ENCODE results near the gene ZNF519. TPM values are rescaled to one million over a fixed set of nuclear protein-coding genes. Genes with fewer than 3 reads are reported as not detected.

Gene ZNF519
- total RNA-seq, 3 donors from 2014 or later, result 7.9 to 18.4 (median 9.1) TPM

- Histone ChIP-seq H3K9me3 (peaks cover 5 to 14% of the 10 kb centered on the region in 2 donors), H3K4me3 (no peak overlapping the region), H3K36me3 (no peaks in the 10 kb centered on the region), H3K4me1 (no peaks in the 10 kb centered on the region), H3K27ac (no peak overlapping the region), H3K27me3 (no peaks in the 10 kb centered on the region)
- intact Hi-C loops (cut with DNase I; ENCODE audit: low total_unique reads), result no loop called here
- TF ChIP-seq POLR2AphosphoS5 (IDR thresholded peaks at IDR 0.05) (no peak), POLR2A (IDR thresholded peaks at IDR 0.05) (no peak), CTCF (IDR thresholded peaks at IDR 0.05) (no peak)
- no peak for DNase-seq (ENCODE audit: low spot score in 2 of 2)
Observed at GRCh38 chr18:14104906-14105748, 27.1 kb downstream of the ZNF519 start.

- H3K9me3 ChIP-seq, result peaks cover 0 to 14% of the 10 kb centered on the region in 2 donors
- no peak for DNase-seq (ENCODE audit: low spot score in 2 of 2)
- H3K27ac ChIP-seq, result no peak overlapping the region
- TF ChIP-seq POLR2A (IDR thresholded peaks at IDR 0.05), result no peak
- TF ChIP-seq POLR2AphosphoS5 (IDR thresholded peaks at IDR 0.05), result no peak
- TF ChIP-seq CTCF (IDR thresholded peaks at IDR 0.05), result no peak
- H3K4me1 ChIP-seq, result no peaks in the 10 kb centered on the region
- no peaks in the 10 kb centered on the region for H3K36me3 ChIP-seq
- no peak overlapping the region for H3K4me3 ChIP-seq
- intact Hi-C loops (cut with DNase I; ENCODE audit: low total_unique reads), result no loop called here
- no peaks in the 10 kb centered on the region for H3K27me3 ChIP-seq
Observed at GRCh38 chr18:14104201-14104600, 28.0 kb downstream of the ZNF519 start.

- peaks cover 0 to 8% of the 10 kb centered on the region in 2 donors for H3K9me3 ChIP-seq
- DNase-seq (ENCODE audit: low spot score in 2 of 2), result no peak
- H3K36me3 ChIP-seq, result no peaks in the 10 kb centered on the region
- TF ChIP-seq POLR2A (IDR thresholded peaks at IDR 0.05) (no peak), CTCF (IDR thresholded peaks at IDR 0.05) (no peak), POLR2AphosphoS5 (IDR thresholded peaks at IDR 0.05) (no peak)
- H3K27me3 ChIP-seq, result no peaks in the 10 kb centered on the region
- intact Hi-C loops (cut with DNase I; ENCODE audit: low total_unique reads), result no loop called here
- H3K27ac ChIP-seq, result no peak overlapping the region
- no peak overlapping the region for H3K4me3 ChIP-seq
- no peaks in the 10 kb centered on the region for H3K4me1 ChIP-seq
Observed at GRCh38 chr18:14100503-14101286, 31.5 kb downstream of the ZNF519 start.

- no peaks in the 10 kb centered on the region for H3K4me1 ChIP-seq
- TF ChIP-seq POLR2A (IDR thresholded peaks at IDR 0.05), result no peak
- no peak for TF ChIP-seq CTCF (IDR thresholded peaks at IDR 0.05)
- TF ChIP-seq POLR2AphosphoS5 (IDR thresholded peaks at IDR 0.05), result no peak
- no peak overlapping the region for H3K27ac ChIP-seq
- no peaks in the 10 kb centered on the region for H3K27me3 ChIP-seq
- no peak overlapping the region for H3K4me3 ChIP-seq
- no peaks in the 10 kb centered on the region for H3K9me3 ChIP-seq
- DNase-seq (ENCODE audit: low spot score in 2 of 2), result no peak
- H3K36me3 ChIP-seq, result no peaks in the 10 kb centered on the region
- intact Hi-C loops (cut with DNase I; ENCODE audit: low total_unique reads), result no loop called here
Observed at GRCh38 chr18:14098428-14098827, 33.8 kb downstream of the ZNF519 start.

- no peaks in the 10 kb centered on the region for H3K27me3 ChIP-seq
- no peaks in the 10 kb centered on the region for H3K36me3 ChIP-seq
- no peak overlapping the region for H3K4me3 ChIP-seq
- DNase-seq (ENCODE audit: low spot score in 2 of 2), result no peak
- H3K27ac ChIP-seq, result no peak overlapping the region
- intact Hi-C loops (cut with DNase I; ENCODE audit: low total_unique reads), result no loop called here
- TF ChIP-seq POLR2AphosphoS5 (IDR thresholded peaks at IDR 0.05) (no peak), POLR2A (IDR thresholded peaks at IDR 0.05) (no peak), CTCF (IDR thresholded peaks at IDR 0.05) (no peak)
- no peaks in the 10 kb centered on the region for H3K9me3 ChIP-seq
- H3K4me1 ChIP-seq, result no peaks in the 10 kb centered on the region
Observed at GRCh38 chr18:14097761-14098160, 34.5 kb downstream of the ZNF519 start.
